Activated CD8-positive, alpha-beta memory T cell treated with anti-CD3 and anti-CD28 coated beads for 36 hours (primary cell): ENCODE measurements around the gene ATM. TPM values are rescaled to one million over a fixed set of nuclear protein-coding genes. Genes with fewer than 3 reads are reported as not detected.
"Not testable (repeated sequence)": the region's sequence is repeated elsewhere in the genome, so short reads cannot be mapped to it uniquely, and the experiment has no call there.

Experiments used
- CTCF ChIA-PET: fragments of 350-600 bp; sonication (Branson Sonifier 250); formaldehyde crosslinking; loops from one replicate; lab custom pipeline; 2021; ENCODE audit warnings: antibody characterized with exemption; lab: Charles Lee
- POLR2A ChIA-PET: fragments of 350-600 bp; sonication (Branson Sonifier 250); formaldehyde crosslinking; loops from one replicate; lab custom pipeline; 2021; ENCODE audit warnings: antibody characterized with exemption; lab: Charles Lee
- total RNA-seq, 2 experiments: library from RNA; stranded (reverse); gene quantifications; one replicate each; pipeline ENCODE4 v1.2.3, GENCODE V29; 2021

Gene ATM
- total RNA-seq, 2 experiments from 2014 or later: 45.6 to 50.1 TPM

GRCh38 chr11:108241330-108242037 lies 18.6 kb downstream of the ATM start:
- ChIA-PET CTCF (interaction anchor here (0.7 to 1.1 kb wide), 2 partner anchors 10 to 22 kb away, joined by 3 read pairs; no protein-coding TSS in a partner anchor), POLR2A (interaction anchor here (1.0 to 1.1 kb wide), 2 partner anchors 18 to 19 kb away, joined by 4 to 5 read pairs; partner anchors contain the start of genes ATM and NPAT)

GRCh38 chr11:108242422-108242821 lies 19.6 kb downstream of the ATM start:
- CTCF ChIA-PET: interaction anchor here (1.0 kb wide), 1 partner anchor 20 kb away, joined by 3 read pairs; the partner anchor contains the start of genes ATM and NPAT
- POLR2A ChIA-PET: no interaction called here

GRCh38 chr11:108246308-108246707 lies 23.4 kb downstream of the ATM start:
- POLR2A ChIA-PET: no interaction called here
- CTCF ChIA-PET: no interaction called here

DNA sequence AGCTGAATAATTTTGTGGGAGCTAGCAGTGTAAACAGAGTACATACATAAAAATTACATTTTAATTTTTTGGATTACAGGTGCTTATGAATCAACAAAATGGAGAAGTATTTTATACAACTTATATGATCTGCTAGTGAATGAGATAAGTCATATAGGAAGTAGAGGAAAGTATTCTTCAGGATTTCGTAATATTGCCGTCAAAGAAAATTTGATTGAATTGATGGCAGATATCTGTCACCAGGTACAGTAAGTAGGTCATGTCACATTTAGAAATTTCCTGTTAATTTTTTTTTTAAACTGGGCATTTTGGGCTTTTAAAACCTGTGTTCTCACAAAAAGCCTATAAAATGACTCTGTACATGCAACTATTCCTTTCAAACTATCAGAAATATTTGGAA lies 24.0 kb downstream of the ATM start:
- ChIA-PET POLR2A (interaction anchor here (0.8 kb wide), 1 partner anchor 120 kb away, joined by 3 read pairs; no protein-coding TSS in a partner anchor), CTCF (no interaction called here)

DNA sequence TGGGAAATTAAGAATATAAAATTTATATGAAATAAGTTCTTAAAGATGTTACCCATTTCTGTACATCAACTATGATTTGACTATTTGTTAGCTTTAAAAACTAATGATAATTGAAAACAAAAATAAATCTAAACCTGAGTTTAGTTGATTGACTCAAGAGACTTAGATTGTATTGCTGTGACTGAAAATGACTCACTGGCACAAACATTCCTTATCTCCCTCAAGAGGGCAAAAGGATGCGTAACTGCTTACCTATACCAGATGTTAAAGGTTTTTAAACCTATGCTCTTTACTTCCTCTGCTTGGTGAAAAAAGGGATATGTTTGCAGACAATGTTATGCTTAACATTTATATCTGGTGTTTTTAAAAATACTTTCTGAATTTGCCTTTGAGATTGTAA lies 30.3 kb downstream of the ATM start:
- ChIA-PET CTCF (no interaction called here), POLR2A (no interaction called here)

- CTCF ChIA-PET: no interaction called here
- POLR2A ChIA-PET: no interaction called here
Observed at GRCh38 chr11:108269583-108269982, 46.7 kb downstream of the ATM start.

- CTCF ChIA-PET: not testable (repeated sequence)
Observed at GRCh38 chr11:108276985-108277616, 54.2 kb downstream of the ATM start.

GRCh38 chr11:108278546-108278945 lies 55.7 kb downstream of the ATM start:
- POLR2A ChIA-PET: interaction anchor here (0.5 kb wide), 1 partner anchor 187 kb away, joined by 3 read pairs; no protein-coding TSS in a partner anchor
- CTCF ChIA-PET: no interaction called here

More at GRCh38 chr11:108276985-108277616, 54.2 kb downstream of the ATM start:
- POLR2A ChIA-PET: not testable (repeated sequence)

DNA sequence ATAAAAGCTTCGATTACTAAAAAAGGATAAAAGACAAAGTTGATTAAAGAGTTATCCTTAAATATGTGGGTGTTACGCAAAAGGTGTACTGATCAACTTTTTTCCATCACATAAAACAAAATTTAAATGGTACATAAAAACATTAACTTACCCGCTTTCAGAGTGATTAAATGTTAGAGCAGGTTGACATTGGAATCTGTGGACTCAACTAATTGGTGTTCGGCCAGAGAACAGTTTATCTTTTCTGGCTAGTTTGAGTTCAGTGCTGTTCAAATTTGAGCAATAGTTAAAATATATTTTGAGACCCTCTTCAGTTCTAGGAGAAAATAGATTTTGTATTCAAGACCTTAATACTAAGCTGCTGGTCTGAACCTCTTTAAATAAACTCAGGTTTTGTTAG lies 56.1 kb downstream of the ATM start:
- ChIA-PET CTCF (interaction anchor here (1.1 kb wide), 1 partner anchor 42 kb away, joined by 3 read pairs; no protein-coding TSS in a partner anchor), POLR2A (interaction anchor here (0.5 kb wide), 1 partner anchor 187 kb away, joined by 3 read pairs; no protein-coding TSS in a partner anchor)

DNA sequence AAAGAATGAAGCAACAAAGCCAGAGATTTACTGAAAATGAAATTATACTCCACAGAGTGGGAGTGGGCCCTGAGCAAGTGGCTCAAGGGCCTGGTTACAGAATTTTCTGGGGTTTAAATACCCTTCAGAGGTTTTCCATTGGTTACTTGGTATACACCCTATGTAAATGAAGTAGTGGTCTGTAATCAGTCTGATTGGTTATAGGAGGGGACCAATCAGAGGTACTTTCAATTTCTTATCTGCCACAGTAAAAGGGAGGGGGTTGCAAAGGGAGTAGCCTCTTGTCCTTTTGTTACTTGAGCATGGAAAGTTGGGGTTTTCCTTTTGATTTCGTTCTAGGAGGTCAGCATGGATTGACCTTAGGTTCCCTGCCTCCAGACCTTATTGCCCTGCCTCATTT lies 63.5 kb downstream of the ATM start:
- ChIA-PET CTCF (no interaction called here), POLR2A (no interaction called here)

DNA sequence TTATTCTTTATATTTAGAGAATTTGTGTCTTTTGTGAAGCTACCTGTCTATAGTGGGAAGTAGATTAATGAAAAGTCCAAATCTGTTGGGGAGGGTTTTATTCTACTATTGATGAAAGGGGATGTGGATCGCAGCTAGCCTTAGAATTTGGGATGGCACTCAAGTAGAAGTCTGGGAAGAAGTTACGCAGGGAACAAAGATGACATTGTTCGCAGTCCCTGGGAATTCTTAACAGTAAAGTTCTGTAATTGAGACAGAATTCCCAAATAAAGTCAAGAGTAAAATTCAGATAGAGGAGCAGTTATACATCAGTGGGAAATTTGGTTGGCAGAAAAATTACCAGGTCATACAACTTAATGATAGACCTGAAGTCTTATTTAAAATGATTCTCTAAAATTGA lies 64.1 kb downstream of the ATM start:
- ChIA-PET POLR2A (no interaction called here), CTCF (no interaction called here)

DNA sequence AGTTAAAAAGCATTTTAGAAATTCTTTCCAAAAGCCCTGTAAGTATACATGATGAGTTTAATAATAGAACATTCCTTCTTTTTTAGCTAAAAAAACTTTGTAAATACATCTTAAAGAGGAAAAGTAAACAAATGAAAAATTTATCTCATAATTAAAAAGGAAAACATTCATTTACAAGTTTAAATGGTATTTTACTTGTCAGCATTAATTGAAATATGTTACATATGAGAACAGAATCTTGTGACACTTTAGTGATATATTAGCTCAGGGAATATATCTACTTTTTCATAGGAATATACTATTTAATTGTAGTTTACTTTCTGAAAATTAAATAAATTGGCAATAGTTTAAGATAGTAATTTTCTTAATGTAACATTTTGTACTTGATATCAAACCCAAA lies 66.2 kb downstream of the ATM start:
- POLR2A ChIA-PET, CTCF ChIA-PET: not testable (repeated sequence)

DNA sequence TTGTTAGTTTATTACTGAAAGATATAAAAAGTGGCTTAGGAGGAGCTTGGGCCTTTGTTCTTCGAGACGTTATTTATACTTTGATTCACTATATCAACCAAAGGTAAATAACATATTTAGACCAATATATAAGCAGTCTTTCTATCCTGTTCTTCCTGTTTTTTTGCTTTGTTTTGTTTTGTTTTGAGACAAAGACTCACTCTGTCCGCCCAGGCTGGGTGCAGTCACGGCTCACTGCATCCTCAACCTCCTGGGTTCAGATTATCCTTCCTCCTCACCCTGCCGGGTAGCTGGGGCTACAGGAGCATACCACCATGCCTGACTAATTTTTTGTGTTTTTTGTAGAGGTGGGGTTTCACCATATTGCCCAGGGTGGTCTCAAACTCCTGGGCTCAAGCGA lies 66.8 kb downstream of the ATM start:
- ChIA-PET POLR2A (no interaction called here), CTCF (no interaction called here)

- ChIA-PET CTCF (no interaction called here), POLR2A (no interaction called here)
Observed at GRCh38 chr11:108293229-108293628, 70.4 kb downstream of the ATM start.

DNA sequence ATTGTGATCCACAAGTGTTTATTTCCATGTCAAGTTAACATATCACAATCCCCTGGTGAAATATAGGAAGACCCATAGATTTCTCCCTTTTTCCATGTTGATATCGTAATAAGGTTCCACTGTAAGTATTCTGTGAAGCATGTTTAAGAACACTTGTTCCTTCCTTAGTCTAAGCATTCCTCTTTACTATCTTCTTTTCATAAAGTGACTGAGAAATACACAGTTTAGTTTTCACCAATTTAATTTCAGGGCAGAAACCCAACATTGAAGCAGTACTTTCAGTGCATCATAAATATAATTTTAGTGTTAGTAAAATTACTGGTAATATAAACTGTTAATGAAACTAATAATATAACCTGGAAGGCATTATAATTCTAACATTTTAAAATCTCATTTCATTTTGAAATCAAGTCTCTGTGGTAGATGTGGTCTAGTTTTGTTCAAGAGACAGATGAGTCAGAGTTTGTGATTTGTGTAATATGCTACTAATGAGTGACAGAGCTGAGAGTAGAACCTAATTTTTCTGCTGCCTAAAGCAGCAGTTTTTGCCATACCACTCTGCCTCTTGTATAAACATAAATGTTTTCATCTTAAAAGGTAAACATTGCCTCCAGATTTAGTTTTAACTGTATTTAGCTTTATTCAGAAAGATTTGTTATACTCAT lies 79.4 kb downstream of the ATM start:
- POLR2A ChIA-PET: interaction anchor here (0.6 to 0.9 kb wide), 3 partner anchors 19 to 165 kb away, joined by 3 read pairs; partner anchors contain the start of gene C11orf65
- CTCF ChIA-PET: interaction anchor here (0.9 to 1.5 kb wide), 2 partner anchors 65 to 77 kb away, joined by 3 to 4 read pairs; no protein-coding TSS in a partner anchor

DNA sequence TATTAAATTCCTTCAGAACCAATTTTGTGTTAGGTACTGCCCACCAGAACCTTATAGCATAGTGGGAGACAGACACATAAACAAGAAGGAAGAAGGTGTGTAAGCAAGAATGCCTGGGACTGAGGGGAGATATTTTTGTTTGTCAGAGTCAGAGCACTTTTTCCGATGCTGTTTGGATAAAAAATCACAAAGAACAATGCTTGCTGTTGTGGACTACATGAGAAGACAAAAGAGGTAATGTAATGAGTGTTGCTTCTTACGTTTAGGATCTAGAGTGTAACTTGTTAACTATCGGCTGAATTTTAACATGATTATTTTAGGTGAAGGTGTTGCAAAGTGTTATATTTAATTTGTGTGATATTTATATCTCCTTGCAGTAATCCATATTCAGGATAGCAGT lies 84.9 kb downstream of the ATM start:
- POLR2A ChIA-PET: no interaction called here
- CTCF ChIA-PET: no interaction called here

DNA sequence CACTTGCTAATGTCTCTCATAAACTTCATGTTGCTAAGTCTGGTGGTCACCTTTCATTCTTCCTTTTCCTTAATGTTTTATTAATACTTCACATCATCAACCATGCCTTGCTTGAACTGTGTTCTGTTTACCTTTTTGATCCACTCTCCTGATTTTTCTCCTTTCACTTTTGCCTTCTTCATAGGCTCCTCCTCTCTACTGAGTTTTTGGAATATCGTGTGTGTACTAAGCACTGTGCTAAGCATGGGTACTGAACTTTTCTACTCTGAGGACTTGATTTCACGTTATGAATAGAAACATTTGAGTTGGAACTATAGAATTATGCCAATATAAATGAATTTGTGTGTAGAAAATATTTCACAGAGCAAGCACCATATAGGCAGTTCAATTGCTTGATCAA lies 90.6 kb downstream of the ATM start:
- POLR2A ChIA-PET: no interaction called here

DNA sequence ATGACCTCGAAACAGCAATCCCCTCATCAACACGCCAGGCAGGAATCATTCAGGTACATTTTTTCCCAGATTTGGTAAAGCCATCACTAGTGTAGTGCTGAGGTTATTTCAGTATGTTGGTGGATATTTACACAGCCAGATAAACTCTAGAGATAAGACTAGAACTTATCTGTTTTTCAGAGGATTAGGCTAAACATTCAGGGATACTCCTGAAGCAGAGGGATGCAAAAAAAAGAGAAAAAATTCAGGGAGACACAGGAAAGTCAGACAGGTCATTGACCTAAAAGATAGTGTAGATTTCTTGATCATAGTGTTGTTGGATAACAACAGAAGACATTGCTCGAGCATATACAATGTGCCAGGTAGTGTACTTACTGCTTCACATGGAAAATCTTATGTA lies 93.2 kb downstream of the ATM start:
- ChIA-PET POLR2A (no interaction called here), CTCF (interaction anchor here (0.6 kb wide), 1 partner anchor 101 kb away, joined by 3 read pairs; no protein-coding TSS in a partner anchor)

More for the DNA sequence above, 90.6 kb downstream of the ATM start:
- CTCF ChIA-PET: interaction anchor here (0.9 kb wide), 1 partner anchor 32 kb away, joined by 3 read pairs; no protein-coding TSS in a partner anchor

- POLR2A ChIA-PET: no interaction called here
Observed at GRCh38 chr11:108319541-108320145, 96.8 kb downstream of the ATM start.

More at GRCh38 chr11:108319541-108320145, 96.8 kb downstream of the ATM start:
- CTCF ChIA-PET: no interaction called here
